GM21526 (cell line): ENCODE data around the gene HID1.
"Not testable (repeated sequence)": the region's sequence is repeated elsewhere in the genome, so short reads cannot be mapped to it uniquely, and the experiment has no call there.

ENCODE experiments used
- ATAC-seq: cut with Tn5 transposase; IDR thresholded peaks from one replicate; pipeline ENCODE4 v1.9.1; 2021; ENCODE audit warnings: moderate library complexity; ENCODE audit not compliant: unreplicated experiment, low FRiP score

HID1 gene

GRCh38 chr17:74925242-74925641 lies 47.3 kb downstream of the HID1 start:
- ATAC-seq: no peak

DNA sequence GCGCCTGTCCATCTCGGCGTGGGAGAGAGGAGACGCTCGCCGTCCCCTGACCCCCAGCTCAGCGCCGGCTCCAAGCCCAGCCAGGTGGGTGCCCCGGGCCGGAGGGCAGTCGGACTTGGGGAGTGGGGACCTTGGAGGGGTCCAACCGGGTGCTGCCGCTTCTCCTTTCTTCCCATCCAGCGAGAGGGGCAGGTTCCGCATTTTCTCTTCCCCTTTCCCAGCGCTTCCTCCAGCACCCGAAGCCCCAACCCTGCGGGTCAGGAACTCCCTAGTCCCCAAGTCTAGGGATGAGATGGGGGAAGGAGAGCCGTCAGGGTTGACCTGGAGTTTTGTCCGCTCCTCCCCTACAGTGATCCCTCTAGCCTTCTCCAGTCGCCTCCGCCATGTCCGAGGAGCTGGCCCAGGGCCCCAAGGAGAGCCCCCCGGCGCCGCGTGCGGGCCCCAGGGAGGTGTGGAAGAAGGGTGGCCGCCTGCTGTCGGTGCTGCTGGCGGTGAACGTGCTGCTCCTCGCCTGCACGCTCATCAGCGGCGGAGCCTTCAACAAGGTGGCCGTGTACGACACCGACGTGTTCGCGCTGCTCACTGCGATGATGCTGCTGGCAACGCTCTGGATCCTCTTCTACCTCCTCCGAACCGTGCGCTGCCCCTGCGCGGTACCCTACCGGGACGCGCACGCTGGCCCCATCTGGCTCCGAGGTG lies 48.2 kb downstream of the HID1 start, which contains the start of gene OTOP2:
Gene OTOP2, plus strand, starts transcription at position 24 of the 699 bp plus-strand sequence. Its CDS starts 360 bp downstream, at position 384.
- no peak for ATAC-seq

- ATAC-seq: no peak
Measured at GRCh38 chr17:74923538-74924249, 48.9 kb downstream of the HID1 start.

DNA sequence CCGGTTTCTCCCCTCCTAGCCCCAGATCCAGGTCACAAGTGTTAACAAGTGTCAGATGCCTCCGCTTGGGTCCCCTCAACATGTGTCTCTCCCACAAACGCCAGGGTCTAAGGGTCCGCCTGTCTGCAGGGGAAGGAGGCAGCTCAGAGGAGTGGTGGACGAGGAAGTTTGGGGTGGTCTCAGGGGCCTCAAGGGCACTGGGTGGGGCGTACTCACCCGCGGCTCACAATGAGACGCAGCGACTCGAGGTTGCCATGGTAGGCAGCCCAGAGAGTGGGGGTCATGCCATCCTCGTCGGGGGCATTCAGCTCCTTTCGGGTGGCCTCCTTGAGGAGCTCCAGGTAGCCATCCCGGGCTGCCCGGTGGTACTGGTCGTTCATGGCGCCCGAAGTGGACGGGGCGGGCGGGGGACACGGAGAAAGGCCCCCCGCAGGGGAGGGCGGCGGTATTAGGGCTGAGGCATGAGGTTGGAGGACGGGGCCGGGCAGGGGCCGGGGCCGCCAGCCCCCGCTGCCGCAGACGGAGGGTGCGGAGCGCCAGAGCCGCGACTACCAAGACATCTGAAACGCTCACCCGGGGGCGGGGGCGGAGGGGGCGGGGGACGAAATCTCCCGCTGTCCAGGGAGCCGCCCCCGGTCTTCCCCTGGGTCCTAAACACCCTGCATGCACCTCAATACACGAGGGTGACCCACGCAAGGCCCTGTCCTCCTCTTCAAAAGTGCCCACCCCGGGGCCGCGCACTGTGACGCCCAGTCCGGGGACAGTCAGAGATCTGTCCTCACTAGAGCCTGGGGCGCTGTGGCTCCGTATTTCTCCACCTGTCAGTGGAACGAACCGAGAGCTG lies 49.6 kb downstream of the HID1 start, which contains the start of gene USH1G:
Gene USH1G, minus strand, starts transcription at position 562 of the 844 bp plus-strand sequence. Its CDS starts 182 bp downstream, at position 380.
- ATAC-seq: no peak

GRCh38 chr17:74922172-74922571 lies 50.4 kb downstream of the HID1 start:
- ATAC-seq: no peak

DNA sequence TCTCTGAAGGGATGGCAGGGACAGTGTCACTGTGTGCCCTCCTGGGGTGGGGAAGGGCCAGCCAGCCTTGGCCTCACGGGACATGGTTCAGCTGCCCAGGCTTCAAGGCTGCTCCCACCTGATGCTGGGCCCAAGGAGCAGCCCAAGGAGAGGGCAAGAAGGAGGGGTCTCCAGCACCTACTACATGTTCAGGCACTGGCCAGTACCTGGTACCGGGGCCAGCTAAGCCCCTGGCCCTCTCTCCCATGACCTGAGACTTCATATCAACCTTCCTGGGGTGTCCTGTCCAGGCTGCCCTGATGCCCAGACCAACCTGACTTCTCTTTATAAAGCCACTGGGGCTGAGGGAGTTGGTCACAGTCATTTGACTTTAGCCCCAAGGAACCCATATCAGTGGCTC lies 50.8 kb downstream of the HID1 start:
- no peak for ATAC-seq

GRCh38 chr17:74921026-74921681 lies 51.4 kb downstream of the HID1 start:
- ATAC-seq: no peak

- no peak for ATAC-seq
Measured at GRCh38 chr17:74920642-74921025, 51.9 kb downstream of the HID1 start.

- no peak for ATAC-seq
Measured at GRCh38 chr17:74920306-74920620, 52.3 kb downstream of the HID1 start.

DNA sequence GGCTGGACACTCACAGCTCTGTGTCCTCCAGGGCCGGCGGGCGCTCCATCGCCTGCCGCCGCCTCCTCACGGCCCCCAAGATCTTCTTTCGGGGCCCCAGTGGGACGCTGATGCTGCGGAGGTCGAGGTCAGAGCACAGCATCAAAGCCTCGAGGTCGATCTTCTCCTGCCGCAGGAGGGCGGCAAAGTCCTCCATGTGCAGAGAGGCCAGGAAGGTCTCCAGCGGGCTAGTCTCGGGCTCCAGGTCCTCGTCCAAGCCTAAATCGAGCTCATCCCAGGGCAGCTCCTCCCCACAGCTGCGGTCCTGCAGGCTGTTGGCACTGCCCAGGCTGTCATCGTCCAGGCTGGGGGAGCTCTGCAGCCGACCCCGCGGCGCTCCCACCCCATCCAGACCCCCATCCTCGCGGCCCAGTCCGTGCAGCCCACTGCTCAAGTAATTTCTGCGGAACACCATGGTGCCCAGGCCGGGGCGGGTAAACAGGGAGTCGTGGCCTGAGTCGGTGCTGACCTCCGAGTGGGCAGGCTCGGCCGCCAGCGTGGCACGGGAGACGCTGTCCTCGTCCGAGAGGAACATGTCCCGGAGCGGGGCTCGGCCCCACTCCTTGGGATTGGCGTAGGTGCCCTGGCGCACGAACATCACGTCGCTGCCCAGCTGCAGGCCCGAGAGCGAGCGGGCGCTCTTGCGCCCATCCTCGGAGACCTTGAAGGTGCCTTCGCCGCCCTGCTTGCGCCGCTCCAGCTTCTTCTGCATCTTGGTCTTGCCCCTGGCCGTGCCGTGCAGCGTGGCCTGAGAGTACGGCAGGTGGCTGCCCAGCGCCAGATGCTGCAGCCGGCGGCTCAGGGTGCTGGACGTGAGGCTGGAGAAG lies 52.9 kb downstream of the HID1 start:
- ATAC-seq: no peak

DNA sequence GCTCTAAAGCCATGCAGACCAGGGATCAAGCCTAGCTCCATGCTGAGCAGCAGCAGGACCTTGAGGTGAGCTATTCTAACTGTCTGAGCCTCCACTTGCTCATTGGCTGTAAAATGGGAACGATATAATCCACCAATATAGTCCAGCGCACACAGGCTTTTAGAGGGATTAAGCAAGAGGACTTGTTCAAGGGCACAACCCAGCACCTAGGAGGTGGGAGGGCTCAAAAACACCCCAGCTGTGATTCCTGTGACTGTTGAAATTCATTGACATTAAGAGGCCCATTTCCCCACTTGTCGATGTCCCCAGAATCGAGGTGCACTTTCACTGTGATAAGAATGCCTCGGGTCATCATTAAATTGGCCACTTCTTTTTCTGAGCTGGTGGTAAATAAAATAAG lies 53.7 kb downstream of the HID1 start:
- no peak for ATAC-seq

GRCh38 chr17:74917430-74917829 lies 55.1 kb downstream of the HID1 start:
- ATAC-seq: no peak

DNA sequence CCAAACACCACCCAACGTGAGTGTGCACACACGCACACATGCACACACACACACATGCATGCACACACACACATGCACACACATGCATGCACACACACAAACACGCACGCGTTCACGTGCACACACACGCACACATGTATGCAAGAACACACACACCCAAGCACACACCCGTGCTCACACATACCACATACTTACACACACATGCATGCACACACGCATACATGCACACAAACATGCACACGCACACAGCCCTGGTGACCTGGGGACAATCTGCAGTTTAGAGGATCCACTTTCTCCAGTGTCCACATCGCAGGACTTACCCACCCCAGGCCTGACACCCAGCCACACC lies 55.7 kb downstream of the HID1 start:
- ATAC-seq: no peak

GRCh38 chr17:74916136-74916850 lies 56.3 kb downstream of the HID1 start:
- no peak for ATAC-seq

GRCh38 chr17:74911423-74911822 lies 61.1 kb downstream of the HID1 start:
- ATAC-seq: not testable (repeated sequence)

GRCh38 chr17:74909097-74909496 lies 63.5 kb downstream of the HID1 start:
- ATAC-seq: not testable (repeated sequence)

DNA sequence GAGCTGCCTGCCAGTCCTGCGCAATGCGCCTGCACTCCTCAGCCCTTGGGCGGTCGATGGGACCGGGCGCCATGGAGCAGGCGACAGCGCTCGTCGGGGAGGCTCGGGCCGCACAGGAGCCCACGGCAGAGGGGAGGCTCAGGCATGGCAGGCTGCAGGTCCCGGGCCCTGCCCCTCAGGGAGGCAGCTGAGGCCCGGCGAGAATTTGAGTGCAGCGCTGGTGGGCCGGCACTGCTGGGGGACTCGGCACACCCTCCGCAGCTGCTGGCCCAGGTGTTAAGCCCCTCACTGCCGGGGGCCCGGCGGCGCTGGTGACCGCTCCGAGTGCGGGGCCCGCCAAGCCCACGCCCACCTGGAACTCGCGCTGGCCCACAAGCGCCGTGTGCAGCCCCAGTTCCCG lies 65.5 kb downstream of the HID1 start:
- ATAC-seq: no peak

DNA sequence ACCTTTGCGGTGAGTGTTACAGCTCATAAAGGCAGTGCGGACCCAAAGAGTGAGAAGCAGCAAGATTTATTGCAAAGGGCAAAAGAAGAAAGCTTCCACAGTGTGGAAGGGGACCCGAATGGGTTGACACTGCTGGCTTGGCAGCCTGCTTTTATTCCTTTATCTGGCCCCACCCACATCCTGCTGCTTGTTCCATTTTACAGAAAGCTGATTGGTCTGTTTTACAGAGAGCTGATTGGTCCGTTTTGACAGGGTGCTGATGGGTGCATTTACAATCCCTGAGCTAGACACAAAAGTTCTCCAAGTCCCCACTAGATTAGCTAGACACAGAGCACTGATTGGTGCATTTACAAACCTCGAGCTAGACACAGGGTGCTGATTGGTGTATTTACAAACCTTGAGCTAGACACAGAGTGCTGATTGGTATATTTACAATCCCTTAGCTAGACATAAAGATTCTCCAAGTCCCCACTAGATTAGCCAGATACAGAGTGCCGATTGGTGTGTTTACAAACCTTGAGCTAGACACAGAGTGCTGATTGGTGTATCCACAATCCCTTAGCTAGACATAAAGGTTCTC lies 66.3 kb downstream of the HID1 start:
- not testable (repeated sequence) for ATAC-seq
